Mesenchymal stem cell (in vitro differentiated cells and primary cell): ENCODE measurements around the gene CDHR2.

Experiments
- DNase-seq: peaks from one replicate; pipeline ENCODE4 v3.0.0-alpha.2; 2013
- H2AFZ ChIP-seq: one replicate; pipeline ENCODE4 v1.6.1; 2013; ENCODE audit warnings: low read depth, mild to moderate bottlenecking, control low read depth, inconsistent platforms, low read length, moderate library complexity
- H2AK5ac ChIP-seq: 2 replicates; pipeline ENCODE4 v1.6.1; 2013; ENCODE audit warnings: low read length, moderate library complexity, mild to moderate bottlenecking, inconsistent platforms; ENCODE audit not compliant: severe bottlenecking
- H2BK120ac ChIP-seq: one replicate; pipeline ENCODE4 v1.6.1; 2013; ENCODE audit warnings: low read depth, mild to moderate bottlenecking, inconsistent platforms, low read length, moderate library complexity
- H2BK12ac ChIP-seq, 2 experiments: one replicate each; pipeline ENCODE4 v1.6.1; 2013; ENCODE audit warnings: inconsistent platforms in 2 of 2, low read length in 2 of 2, mild to moderate bottlenecking in 2 of 2, moderate library complexity in 2 of 2, control low read depth in 1 of 2
- H2BK15ac ChIP-seq: one replicate; pipeline ENCODE4 v1.6.1; 2013; ENCODE audit warnings: mild to moderate bottlenecking, low read depth, inconsistent platforms; ENCODE audit not compliant: poor library complexity, severe bottlenecking
- H2BK5ac ChIP-seq: 2 replicates; pipeline ENCODE4 v1.6.1; 2013; ENCODE audit warnings: low read depth, mild to moderate bottlenecking, low read length, control low read depth, inconsistent platforms; ENCODE audit not compliant: poor library complexity, severe bottlenecking
- H3K14ac ChIP-seq, 2 experiments: one replicate each; pipeline ENCODE4 v1.6.1; 2013; ENCODE audit warnings: inconsistent platforms in 2 of 2, low read length in 2 of 2, control low read depth in 1 of 2, mild to moderate bottlenecking in 1 of 2, moderate library complexity in 1 of 2
- H3K18ac ChIP-seq, 2 experiments: one replicate each; pipeline ENCODE4 v1.6.1; 2013; ENCODE audit warnings: inconsistent platforms in 2 of 2, low read length in 2 of 2, control low read depth in 1 of 2, low read depth in 1 of 2, mild to moderate bottlenecking in 1 of 2
- H3K23ac ChIP-seq, 2 experiments: one replicate each; pipeline ENCODE4 v1.6.1; 2013; ENCODE audit warnings: inconsistent platforms in 2 of 2, low read length in 2 of 2, mild to moderate bottlenecking in 2 of 2, moderate library complexity in 2 of 2, control low read depth in 1 of 2
- H3K27ac ChIP-seq: 2 replicates; pipeline ENCODE4 v1.5.1; 2013; ENCODE audit warnings: mild to moderate bottlenecking, moderate library complexity, low read length, control low read depth, inconsistent platforms; ENCODE audit not compliant: poor library complexity, severe bottlenecking
- H3K27me3 ChIP-seq, 2 experiments: 2 replicates each; pipeline versions ENCODE4 v1.6.1 to v1.7.0; 2013; ENCODE audit warnings: low read length in 2 of 2, mild to moderate bottlenecking in 2 of 2, moderate library complexity in 2 of 2, control low read depth in 1 of 2, inconsistent platforms in 1 of 2; ENCODE audit not compliant: control insufficient read depth in 1 of 2, insufficient read depth in 1 of 2
- H3K36me3 ChIP-seq, 2 experiments: 2 replicates each; pipeline versions ENCODE4 v1.6.1 to v1.7.0; 2013; ENCODE audit warnings: low read length in 2 of 2, control low read depth in 1 of 2, inconsistent platforms in 1 of 2, low read depth in 1 of 2, mild to moderate bottlenecking in 1 of 2; ENCODE audit not compliant: insufficient read depth in 2 of 2, control insufficient read depth in 1 of 2
- H3K4ac ChIP-seq, 2 experiments: one replicate each; pipeline ENCODE4 v1.6.1; 2013; ENCODE audit warnings: inconsistent platforms in 2 of 2, low read length in 2 of 2, mild to moderate bottlenecking in 2 of 2, moderate library complexity in 2 of 2, control low read depth in 1 of 2, low read depth in 1 of 2
- H3K4me1 ChIP-seq: 2 replicates; pipeline ENCODE4 v1.6.1; 2013; ENCODE audit warnings: low read depth, low read length, control low read depth; ENCODE audit not compliant: control insufficient read depth, insufficient read depth
- H3K4me2 ChIP-seq: 2 replicates; pipeline ENCODE4 v1.6.1; 2013; ENCODE audit warnings: low read length, mild to moderate bottlenecking, inconsistent platforms; ENCODE audit not compliant: poor library complexity, severe bottlenecking
- H3K4me3 ChIP-seq, 2 experiments: 2 replicates each; pipeline versions ENCODE4 v1.5.1 to v1.7.0; 2013; ENCODE audit warnings: low read length in 2 of 2, mild to moderate bottlenecking in 2 of 2, control low read depth in 1 of 2, low read depth in 1 of 2; ENCODE audit not compliant: insufficient read depth in 1 of 2
- H3K79me1 ChIP-seq: replicated peaks from 2 replicates; pipeline ENCODE4 v1.6.1; 2013; ENCODE audit warnings: mild to moderate bottlenecking, control low read depth, low read length, inconsistent platforms; ENCODE audit not compliant: poor library complexity, severe bottlenecking
- H3K9ac ChIP-seq: 2 replicates; pipeline ENCODE4 v1.7.0; 2013; ENCODE audit warnings: mild to moderate bottlenecking, low read length, moderate library complexity
- H3K9me3 ChIP-seq: 2 replicates; pipeline ENCODE4 v1.7.0; 2013; ENCODE audit warnings: mild to moderate bottlenecking, low read length; ENCODE audit not compliant: control insufficient read depth
- H4K8ac ChIP-seq: one replicate; pipeline ENCODE4 v1.6.1; 2013; ENCODE audit warnings: inconsistent platforms, mild to moderate bottlenecking, low read length, moderate library complexity
- H4K91ac ChIP-seq: one replicate; pipeline ENCODE4 v1.6.1; 2013; ENCODE audit warnings: mild to moderate bottlenecking, low read length, inconsistent platforms
- WGBS: methylation state at CpG from one replicate; pipeline ENCODE4 v1.1.7; 2013; ENCODE audit warnings: mixed read lengths; 5-methylcytosine and 5-hydroxymethylcytosine counted together

Gene CDHR2

DNA sequence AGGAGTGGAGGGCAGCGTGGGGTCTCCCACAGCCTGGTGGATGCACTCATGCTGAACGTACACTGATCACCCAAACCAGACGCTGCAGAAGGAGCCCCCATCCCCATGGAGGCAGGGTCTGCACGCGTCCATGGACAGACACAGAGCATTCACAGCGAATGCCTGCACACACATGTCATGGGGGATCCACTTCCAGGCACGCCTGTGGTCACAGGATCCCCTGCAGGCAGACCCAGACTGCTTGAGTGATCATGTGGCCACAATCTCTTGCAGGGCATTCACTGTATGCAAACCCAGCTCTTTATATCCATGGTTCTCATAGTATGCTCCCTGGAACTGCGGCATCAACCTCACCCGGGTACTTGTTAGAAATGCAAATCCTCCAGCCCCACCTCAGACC is 75.8 kb downstream of the CDHR2 start:
- Histone ChIP-seq H2AK5ac (no peak overlapping the region), H3K4me1 (peaks cover 39% of the 10 kb centered on the region), H3K79me1 (no peaks in the 10 kb centered on the region), H3K18ac (no peak overlapping the region), H2BK15ac (no peak overlapping the region), H3K4me3 (no peak overlapping the region), H3K9me3 (no peaks in the 10 kb centered on the region), H3K14ac (peak overlapping the region in 1 of 2 experiments; percentile 79), H4K8ac (no peak overlapping the region), H2BK12ac (no peak overlapping the region), H3K27ac (no peak overlapping the region), H3K27me3 (peaks cover 47 to 53% of the 10 kb centered on the region in 2 experiments), H3K9ac (no peak overlapping the region), H2AFZ (no peak overlapping the region), H2BK120ac (no peak overlapping the region), H3K23ac (peak overlapping the region in 1 of 2 experiments; percentile 74), H3K4ac (no peak overlapping the region), H2BK5ac (no peak overlapping the region), H3K4me2 (no peak overlapping the region), H3K36me3 (no peaks in the 10 kb centered on the region), H4K91ac (no peak overlapping the region)
- DNase-seq = no peak
- 89% methylated on average over 9 of the region's 9 CpGs for WGBS

- Histone ChIP-seq H3K14ac (no peak overlapping the region), H3K4me2 (no peak overlapping the region), H3K4ac (no peak overlapping the region), H2AFZ (no peak overlapping the region), H4K91ac (no peak overlapping the region), H3K27me3 (peaks cover 44 to 52% of the 10 kb centered on the region in 2 experiments), H3K18ac (no peak overlapping the region), H3K79me1 (no peaks in the 10 kb centered on the region), H3K9me3 (no peaks in the 10 kb centered on the region), H3K27ac (no peak overlapping the region), H2BK15ac (no peak overlapping the region), H3K4me1 (peaks cover 41% of the 10 kb centered on the region), H3K4me3 (no peak overlapping the region), H2AK5ac (no peak overlapping the region), H3K23ac (no peak overlapping the region), H4K8ac (no peak overlapping the region), H2BK12ac (no peak overlapping the region), H2BK120ac (no peak overlapping the region), H2BK5ac (no peak overlapping the region), H3K36me3 (no peaks in the 10 kb centered on the region), H3K9ac (no peak overlapping the region)
- DNase-seq = no peak
- WGBS = 84% methylated on average over 2 of the region's 2 CpGs
These were observed 76.4 kb downstream of the CDHR2 start for GRCh38 chr5:176625512-176625911.

GRCh38 chr5:176625966-176626875 is 77.1 kb downstream of the CDHR2 start:
- WGBS = 79% methylated on average over 19 of the region's 25 CpGs
- no peak overlapping the region for H2BK120ac ChIP-seq
- H2BK12ac ChIP-seq = no peak overlapping the region
- no peak overlapping the region for H2BK5ac ChIP-seq
- no peaks in the 10 kb centered on the region for H3K9me3 ChIP-seq
- H3K4ac ChIP-seq = no peak overlapping the region
- peak overlapping the region; percentile 3 for H4K91ac ChIP-seq
- DNase-seq = no peak
- no peak overlapping the region for H3K4me3 ChIP-seq
- peaks cover 45 to 52% of the 10 kb centered on the region in 2 experiments for H3K27me3 ChIP-seq
- H3K4me1 ChIP-seq = peaks cover 38% of the 10 kb centered on the region
- no peak overlapping the region for H4K8ac ChIP-seq
- H3K14ac ChIP-seq = no peak overlapping the region
- no peak overlapping the region for H3K27ac ChIP-seq
- no peak overlapping the region for H3K23ac ChIP-seq
- no peak overlapping the region for H2AK5ac ChIP-seq
- H2BK15ac ChIP-seq = no peak overlapping the region
- H2AFZ ChIP-seq = no peak overlapping the region
- no peaks in the 10 kb centered on the region for H3K79me1 ChIP-seq
- no peak overlapping the region for H3K4me2 ChIP-seq
- no peak overlapping the region for H3K9ac ChIP-seq
- no peaks in the 10 kb centered on the region for H3K36me3 ChIP-seq
- H3K18ac ChIP-seq = no peak overlapping the region

GRCh38 chr5:176626876-176627236 is 77.7 kb downstream of the CDHR2 start:
- Histone ChIP-seq H3K23ac (no peak overlapping the region), H3K4me1 (peaks cover 33% of the 10 kb centered on the region), H2BK12ac (no peak overlapping the region), H3K4me3 (no peak overlapping the region), H3K79me1 (no peaks in the 10 kb centered on the region), H3K4ac (no peak overlapping the region), H3K18ac (no peak overlapping the region), H2AFZ (no peak overlapping the region), H2BK120ac (no peak overlapping the region), H3K14ac (no peak overlapping the region), H2BK15ac (no peak overlapping the region), H3K9me3 (no peaks in the 10 kb centered on the region), H3K9ac (no peak overlapping the region), H2BK5ac (no peak overlapping the region), H4K8ac (no peak overlapping the region), H3K4me2 (no peak overlapping the region), H3K27me3 (peaks cover 51 to 55% of the 10 kb centered on the region in 2 experiments), H4K91ac (no peak overlapping the region), H3K27ac (no peak overlapping the region), H3K36me3 (no peaks in the 10 kb centered on the region), H2AK5ac (no peak overlapping the region)
- WGBS = 99% methylated on average over 4 of the region's 7 CpGs
- no peak for DNase-seq
